ENCODE measurements around the gene BNC2.

- TF ChIP-seq CTCF (conservative IDR thresholded peaks at IDR 0.05; ENCODE audit: low read length), result no peak
- no peak for TF ChIP-seq EZH2phosphoT487 (IDR thresholded peaks at IDR 0.05; ENCODE audit: borderline replicate concordance)
Observed at GRCh38 chr9:16545639-16546038, 324.8 kb downstream of the BNC2 start.

Data from Loucy (cell line).